ENCODE measurements around the gene RBBP4.

RBBP4 gene

GRCh38 chr1:32650248-32650751 is 708 bp upstream of the RBBP4 start, which contains the start of gene ZBTB8OS (continued):
- peak; percentile 99 for TF ChIP-seq ZNF18 (tag by site-specific recombination; IDR thresholded peaks at IDR 0.05)
- TF ChIP-seq ZNF513 (tag by site-specific recombination; IDR thresholded peaks at IDR 0.05) = peak; percentile 71
- TF ChIP-seq SP2 (tag by site-specific recombination; IDR thresholded peaks at IDR 0.05) = peak; percentile 55
- TF ChIP-seq ZSCAN4 (tag by site-specific recombination; IDR thresholded peaks at IDR 0.05) = peak; percentile 91
- TF ChIP-seq ZNF416 (tag by site-specific recombination; IDR thresholded peaks at IDR 0.05) = no peak
- TF ChIP-seq ZNF248 (tag by site-specific recombination; IDR thresholded peaks at IDR 0.05) = no peak
- TF ChIP-seq ZNF701 (tag by site-specific recombination; IDR thresholded peaks at IDR 0.05) = no peak
- TF ChIP-seq ZBTB10 (tag by site-specific recombination; IDR thresholded peaks at IDR 0.05) = no peak
- 0 out of 2 replicates have a peak, but pooled peaks have one; percentile 47 for TF ChIP-seq ZNF580 (tag by site-specific recombination; IDR thresholded peaks at IDR 0.05)
- TF ChIP-seq YY2 (tag by site-specific recombination; IDR thresholded peaks at IDR 0.05) = peak; percentile 33; the same call in 1 of the 2 replicates
- no peak for TF ChIP-seq ZNF174 (tag by site-specific recombination; IDR thresholded peaks at IDR 0.05)
- TF ChIP-seq ZNF292 (tag by site-specific recombination; IDR thresholded peaks at IDR 0.05; ENCODE audit: borderline replicate concordance, low read depth) = no peak
- TF ChIP-seq GLI4 (tag by site-specific recombination; IDR thresholded peaks at IDR 0.05) = no peak
- TF ChIP-seq ZBTB17 (tag by site-specific recombination; IDR thresholded peaks at IDR 0.05) = peak; percentile 94
- peak; percentile 73; the same call in 1 of the 2 replicates for TF ChIP-seq ZXDB (tag by site-specific recombination; IDR thresholded peaks at IDR 0.05)
- 0 out of 2 replicates have a peak, but pooled peaks have one; percentile 19 for TF ChIP-seq ZNF423 (tag by site-specific recombination; IDR thresholded peaks at IDR 0.05)
- TF ChIP-seq SP3 (tag by site-specific recombination; IDR thresholded peaks at IDR 0.05) = peak; percentile 76
- TF ChIP-seq KLF8 (tag by site-specific recombination; IDR thresholded peaks at IDR 0.05) = peak; percentile 18
- TF ChIP-seq ZNF600 (tag by site-specific recombination; IDR thresholded peaks at IDR 0.05) = peak; percentile 99

GRCh38 chr1:32651461-32652073 is 559 bp downstream of the RBBP4 start:
- ChIA-PET POLR2A (interaction anchor here (0.6 to 2.1 kb wide), 22 partner anchors 8 to 313 kb away, joined by 3 to 9 read pairs (median 4); partner anchors contain the start of genes BSDC1, RNF19B and SYNC), CTCF (interaction anchor here (0.5 to 1.2 kb wide), 3 partner anchors 121 to 818 kb away, joined by 3 read pairs; no protein-coding TSS in a partner anchor)
- Histone ChIP-seq H3K36me3 (ENCODE audit: control insufficient read depth in 2 of 2, insufficient read depth in 1 of 2, low read length in 2 of 2) (peaks cover 27 to 54% of the 10 kb centered on the region in 2 experiments; a peak in 2 of 3 replicates), H3K4me1 (ENCODE audit: control insufficient read depth, insufficient read depth, low read length) (no peaks in the 10 kb centered on the region), H3K4me3 (ENCODE audit: low read depth, low read length) (peak overlapping the region; percentile 94), H3K27ac (ENCODE audit: extremely low read depth, low read depth, low read length) (peak overlapping the region; percentile 86), H3K9me3 (ENCODE audit: control insufficient read depth, insufficient read depth, low read depth, low read length) (no peaks in the 10 kb centered on the region)
- TF ChIP-seq ZNF157 (tag by site-specific recombination; IDR thresholded peaks at IDR 0.05) (no peak), ZNF274 (IDR thresholded peaks at IDR 0.05; ENCODE audit: low read length) (no peak), ZNF274 (tag by site-specific recombination; IDR thresholded peaks at IDR 0.05; ENCODE audit: borderline replicate concordance) (no peak), ZFP69B (tag by site-specific recombination; IDR thresholded peaks at IDR 0.05) (0 out of 2 replicates have a peak, but pooled peaks have one; percentile 51), ZBTB48 (tag by site-specific recombination; IDR thresholded peaks at IDR 0.05) (peak; percentile 63; the same call in 1 of the 2 replicates), ZXDB (tag by site-specific recombination; IDR thresholded peaks at IDR 0.05) (no peak), ZNF660 (tag by site-specific recombination; IDR thresholded peaks at IDR 0.05) (0 out of 2 replicates have a peak, but pooled peaks have one; percentile 11), ZNF112 (tag by site-specific recombination; IDR thresholded peaks at IDR 0.05) (no peak), ZBTB49 (tag by site-specific recombination; IDR thresholded peaks at IDR 0.05; ENCODE audit: low read depth) (no peak)

All from HEK293 (cell line).